Ammon's horn (tissue), 1 donor: Measurements from ENCODE around the gene PTGDR2.

Experiments
- DNase-seq: peaks from one replicate; pipeline ENCODE4 v3.0.0-alpha.2; 2016; ENCODE audit warnings: low spot score

Gene PTGDR2

GRCh38 chr11:60809691-60810090 lies 46.1 kb downstream of the PTGDR2 start:
- DNase-seq, result no peak

GRCh38 chr11:60809249-60809648 lies 46.5 kb downstream of the PTGDR2 start:
- DNase-seq, result no peak

GRCh38 chr11:60803273-60803936 lies 52.3 kb downstream of the PTGDR2 start:
- no peak for DNase-seq

GRCh38 chr11:60801194-60801593 lies 54.6 kb downstream of the PTGDR2 start:
- no peak for DNase-seq
